Glutamatergic neuron (in vitro differentiated cells): Measurements from ENCODE around the gene KRT28. TPM values are rescaled to one million over a fixed set of nuclear protein-coding genes. Genes with fewer than 3 reads are reported as not detected.

ENCODE experiments used
- DNase-seq: peaks from one replicate; pipeline ENCODE4 v3.0.0; 2022
- H3K27ac Mint-ChIP-seq: one replicate; pipeline ENCODE4 v1.8.0; 2020; ENCODE audit warnings: mild to moderate bottlenecking, mixed read lengths, inconsistent platforms; ENCODE audit not compliant: unreplicated experiment
- H3K27me3 Mint-ChIP-seq: one replicate; pipeline ENCODE4 v1.8.0; 2020; ENCODE audit warnings: mild to moderate bottlenecking, moderate library complexity, mixed read lengths, inconsistent platforms; ENCODE audit not compliant: unreplicated experiment
- H3K36me3 Mint-ChIP-seq: one replicate; pipeline ENCODE4 v1.8.0; 2020; ENCODE audit warnings: mild to moderate bottlenecking, mixed read lengths, inconsistent platforms; ENCODE audit not compliant: unreplicated experiment
- H3K4me1 Mint-ChIP-seq: one replicate; pipeline ENCODE4 v1.8.0; 2020; ENCODE audit warnings: mild to moderate bottlenecking, low read depth, mixed read lengths, inconsistent platforms; ENCODE audit not compliant: unreplicated experiment
- H3K4me3 Mint-ChIP-seq: one replicate; pipeline ENCODE4 v1.8.0; 2020; ENCODE audit warnings: mild to moderate bottlenecking, mixed read lengths, inconsistent platforms; ENCODE audit not compliant: unreplicated experiment
- H3K9me3 Mint-ChIP-seq: one replicate; pipeline ENCODE4 v1.8.0; 2020; ENCODE audit warnings: mild to moderate bottlenecking, moderate library complexity, mixed read lengths, inconsistent platforms; ENCODE audit not compliant: unreplicated experiment
- total RNA-seq: library from RNA; stranded (reverse); fragmentation: NEBNext Ultra II Directional; extraction: Animal tissue kit (Norgen Biotek cat#: 25700); gene quantifications from one replicate; pipeline ENCODE4 v1.2.1, GENCODE V29; 2021; ENCODE audit not compliant: unreplicated experiment
- TF ChIP-seq, protein P1 (sequence below): fragments of 200-600 bp; sonication (generic); IDR thresholded peaks from one replicate; pipeline ENCODE4 v1.5.0; 2021; ENCODE audit not compliant: partially characterized antibody, unreplicated experiment

Gene KRT28
- total RNA-seq, 1 donor from 2014 or later, result not detected

DNA sequence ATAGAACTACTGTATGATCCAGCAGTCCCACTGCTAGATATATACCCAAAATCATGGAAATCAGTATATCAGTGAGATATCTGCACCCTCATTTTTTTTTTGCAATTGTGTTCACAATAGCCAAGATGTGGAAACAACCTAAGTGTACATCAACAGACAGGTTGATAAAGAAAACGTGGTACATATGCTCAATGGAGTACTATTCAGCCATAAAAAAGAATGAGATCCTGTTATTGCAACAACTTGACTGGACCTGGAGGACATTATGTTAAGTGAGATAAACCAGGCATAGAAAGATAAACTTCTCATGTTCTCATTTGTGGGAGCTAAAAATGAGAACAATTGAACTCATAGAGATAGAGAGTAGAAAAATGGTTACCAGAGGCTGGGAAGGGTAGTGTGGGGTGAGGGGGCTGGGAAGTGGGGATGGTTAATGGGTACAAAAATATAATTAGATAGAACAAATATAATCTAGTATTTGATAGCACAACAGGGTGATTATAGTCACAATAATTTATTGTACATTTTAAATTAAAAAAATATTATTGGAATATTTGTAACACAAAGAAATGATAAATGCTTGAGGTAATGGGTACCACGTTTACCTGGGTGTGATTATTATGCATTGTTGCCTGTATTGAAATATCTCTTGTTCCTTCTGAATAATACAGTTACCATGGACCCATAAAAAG, 30.5 kb upstream of the KRT28 start:
- H3K27me3 Mint-ChIP-seq, result peaks cover 4% of the 10 kb centered on the region
- no peak overlapping the region for H3K27ac Mint-ChIP-seq
- no peak overlapping the region for H3K4me3 Mint-ChIP-seq
- H3K36me3 Mint-ChIP-seq, result no peaks in the 10 kb centered on the region
- no peaks in the 10 kb centered on the region for H3K4me1 Mint-ChIP-seq
- TF ChIP-seq, protein P1, sequence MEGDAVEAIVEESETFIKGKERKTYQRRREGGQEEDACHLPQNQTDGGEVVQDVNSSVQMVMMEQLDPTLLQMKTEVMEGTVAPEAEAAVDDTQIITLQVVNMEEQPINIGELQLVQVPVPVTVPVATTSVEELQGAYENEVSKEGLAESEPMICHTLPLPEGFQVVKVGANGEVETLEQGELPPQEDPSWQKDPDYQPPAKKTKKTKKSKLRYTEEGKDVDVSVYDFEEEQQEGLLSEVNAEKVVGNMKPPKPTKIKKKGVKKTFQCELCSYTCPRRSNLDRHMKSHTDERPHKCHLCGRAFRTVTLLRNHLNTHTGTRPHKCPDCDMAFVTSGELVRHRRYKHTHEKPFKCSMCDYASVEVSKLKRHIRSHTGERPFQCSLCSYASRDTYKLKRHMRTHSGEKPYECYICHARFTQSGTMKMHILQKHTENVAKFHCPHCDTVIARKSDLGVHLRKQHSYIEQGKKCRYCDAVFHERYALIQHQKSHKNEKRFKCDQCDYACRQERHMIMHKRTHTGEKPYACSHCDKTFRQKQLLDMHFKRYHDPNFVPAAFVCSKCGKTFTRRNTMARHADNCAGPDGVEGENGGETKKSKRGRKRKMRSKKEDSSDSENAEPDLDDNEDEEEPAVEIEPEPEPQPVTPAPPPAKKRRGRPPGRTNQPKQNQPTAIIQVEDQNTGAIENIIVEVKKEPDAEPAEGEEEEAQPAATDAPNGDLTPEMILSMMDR, result no peak
- no peak for DNase-seq
- no peaks in the 10 kb centered on the region for H3K9me3 Mint-ChIP-seq

DNA sequence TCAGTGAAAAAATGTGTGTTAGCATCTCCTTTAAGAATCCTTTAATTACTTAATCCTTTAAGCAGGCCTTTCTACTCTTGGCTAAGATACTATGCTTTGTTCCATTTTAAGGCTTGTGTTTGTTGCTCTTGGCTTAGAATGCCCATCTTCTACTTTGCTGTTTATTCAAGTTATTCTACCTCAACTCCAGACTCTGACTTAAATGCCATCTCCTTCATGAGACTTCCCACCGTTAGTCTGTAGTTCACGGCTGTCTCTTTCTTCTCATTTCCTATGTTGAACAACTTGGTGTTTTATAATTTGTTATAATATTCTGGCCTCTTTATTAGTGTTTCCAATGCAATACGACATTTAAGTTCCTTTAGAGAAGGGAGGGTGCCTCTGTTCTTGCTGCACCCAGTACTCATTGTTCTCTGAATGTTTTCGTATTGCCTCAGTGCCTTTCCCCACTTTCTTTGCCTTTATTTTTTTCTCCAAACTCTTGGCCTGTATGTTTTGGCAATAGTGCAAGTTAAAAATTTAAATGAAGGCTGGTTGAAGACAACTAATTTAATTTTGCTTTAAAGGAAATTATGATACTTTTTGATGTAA, 28.8 kb upstream of the KRT28 start:
- Mint-ChIP-seq H3K27ac (no peak overlapping the region), H3K27me3 (peaks cover 4% of the 10 kb centered on the region), H3K36me3 (no peaks in the 10 kb centered on the region), H3K4me1 (no peaks in the 10 kb centered on the region), H3K9me3 (no peaks in the 10 kb centered on the region), H3K4me3 (no peak overlapping the region)
- no peak for DNase-seq
- TF ChIP-seq, protein P1, result no peak

DNA sequence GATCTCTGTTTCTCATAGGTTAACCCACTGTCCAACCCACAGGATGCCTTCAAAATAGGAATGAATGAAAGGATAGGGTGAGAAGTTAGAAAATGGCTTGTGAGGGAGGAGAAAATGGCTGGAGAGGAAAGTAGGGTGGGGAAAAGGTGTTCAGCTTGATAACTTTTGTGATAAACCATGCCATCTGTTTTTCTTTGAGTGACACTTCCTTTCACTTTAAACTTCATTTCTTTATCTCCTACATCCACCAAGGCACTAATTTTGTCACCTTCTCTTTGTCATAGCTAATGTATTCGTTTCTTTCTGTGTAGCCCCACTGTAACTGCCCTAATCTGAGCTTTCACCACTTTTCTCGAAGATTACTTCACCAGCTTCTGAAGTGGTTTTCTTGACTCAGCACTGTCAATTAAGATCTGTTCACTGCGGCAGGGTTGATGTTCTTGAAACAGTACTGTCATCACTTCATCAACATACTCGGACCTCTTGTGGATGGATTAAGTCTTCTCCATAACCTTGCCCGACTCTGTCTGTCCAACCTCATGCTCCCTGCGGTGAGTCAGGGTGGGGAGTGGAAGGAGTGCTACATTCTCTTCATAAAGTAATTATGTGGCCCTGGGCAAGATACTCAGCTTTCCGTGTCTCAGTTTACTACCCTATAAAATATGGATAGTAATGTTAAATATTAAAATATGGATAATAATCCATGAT, 28.1 kb upstream of the KRT28 start:
- Mint-ChIP-seq H3K27me3 (peaks cover 4% of the 10 kb centered on the region), H3K27ac (no peak overlapping the region)

DNA sequence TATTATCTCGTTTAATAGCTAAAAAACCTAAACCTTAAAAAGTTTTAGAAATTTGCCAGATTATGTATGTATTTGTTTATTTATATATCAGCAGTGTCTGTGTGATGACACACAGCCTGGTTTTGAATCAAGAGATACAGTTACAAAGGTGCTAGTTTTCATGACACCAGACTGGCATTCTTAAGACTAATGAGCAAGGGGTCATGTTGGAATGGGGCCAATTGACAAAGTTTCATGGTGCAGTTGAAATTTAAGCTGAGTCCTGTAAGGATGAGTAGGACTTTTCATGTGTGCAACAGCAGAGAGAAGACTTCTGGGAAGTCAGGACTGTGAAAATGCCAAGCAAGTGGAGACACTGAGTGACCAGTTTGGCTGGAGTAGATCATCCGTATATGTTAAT, 25.8 kb upstream of the KRT28 start:
- Mint-ChIP-seq H3K9me3 (no peaks in the 10 kb centered on the region), H3K27ac (no peak overlapping the region), H3K27me3 (peaks cover 4% of the 10 kb centered on the region), H3K4me1 (no peaks in the 10 kb centered on the region), H3K4me3 (no peak overlapping the region), H3K36me3 (no peaks in the 10 kb centered on the region)
- no peak for DNase-seq
- TF ChIP-seq, protein P1, result no peak

More for the DNA sequence above, 28.1 kb upstream of the KRT28 start:
- TF ChIP-seq, protein P1, result no peak
- Mint-ChIP-seq H3K4me3 (no peak overlapping the region), H3K4me1 (no peaks in the 10 kb centered on the region), H3K9me3 (no peaks in the 10 kb centered on the region), H3K36me3 (no peaks in the 10 kb centered on the region)
- no peak for DNase-seq
